Breast epithelium (tissue), 3 donors: ENCODE data around the gene TRPV4.

Source experiments
- POLR2A ChIP-seq: fragments of 450-650 bp; IDR thresholded peaks from one replicate; pipeline ENCODE4 v1.6.1; 2016; ENCODE audit warnings: antibody characterized with exemption, mild to moderate bottlenecking, moderate library complexity
- TF ChIP-seq, protein P1 (sequence below), 3 donors: fragments of 450-650 bp; IDR thresholded peaks; one replicate each; pipeline ENCODE4 v1.5.1; 2016 to 2017; ENCODE audit warnings: antibody characterized with exemption in 3 of 3, mild to moderate bottlenecking in 3 of 3, moderate library complexity in 3 of 3

DNA sequence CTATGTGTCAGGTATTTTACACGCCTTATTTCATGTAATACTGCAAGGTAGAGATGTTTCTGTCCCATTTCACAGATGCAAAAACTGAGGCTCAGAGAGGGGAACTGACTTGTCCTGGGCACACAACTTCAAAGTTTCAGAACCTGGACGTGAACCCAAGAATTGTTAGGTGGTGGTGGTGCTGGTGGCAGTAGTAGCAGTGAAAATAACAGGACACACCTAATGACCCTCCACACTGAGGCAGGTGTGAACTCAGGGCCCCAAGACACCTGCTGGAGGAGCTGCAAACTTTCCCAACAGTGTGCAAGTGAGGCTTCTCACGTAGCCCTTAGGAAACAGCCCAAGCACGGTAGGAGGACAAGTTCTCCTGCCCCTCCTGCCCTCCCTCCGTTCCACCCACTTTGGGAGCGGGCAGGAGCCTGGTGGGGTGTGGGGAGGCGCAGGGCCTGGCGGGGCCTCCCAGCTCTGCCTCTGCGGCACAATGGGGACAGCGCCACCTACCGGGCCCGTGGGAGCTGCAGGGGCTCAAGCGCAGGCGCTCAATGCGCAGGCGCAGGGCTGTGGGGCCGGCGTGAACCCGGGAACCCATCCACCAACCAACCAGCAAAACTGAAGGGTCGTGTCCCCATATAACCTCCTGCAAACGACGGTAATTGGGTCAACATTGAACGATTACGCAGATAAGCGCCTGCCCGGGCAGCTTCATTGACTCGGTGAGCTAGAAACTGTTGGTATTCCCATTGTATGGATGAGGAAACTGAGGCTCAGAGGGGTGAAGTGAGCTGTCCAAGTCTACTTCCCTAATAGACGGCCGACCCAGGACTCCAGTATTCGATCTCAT lies 12.0 kb upstream of the TRPV4 start:
- TF ChIP-seq, protein P1, sequence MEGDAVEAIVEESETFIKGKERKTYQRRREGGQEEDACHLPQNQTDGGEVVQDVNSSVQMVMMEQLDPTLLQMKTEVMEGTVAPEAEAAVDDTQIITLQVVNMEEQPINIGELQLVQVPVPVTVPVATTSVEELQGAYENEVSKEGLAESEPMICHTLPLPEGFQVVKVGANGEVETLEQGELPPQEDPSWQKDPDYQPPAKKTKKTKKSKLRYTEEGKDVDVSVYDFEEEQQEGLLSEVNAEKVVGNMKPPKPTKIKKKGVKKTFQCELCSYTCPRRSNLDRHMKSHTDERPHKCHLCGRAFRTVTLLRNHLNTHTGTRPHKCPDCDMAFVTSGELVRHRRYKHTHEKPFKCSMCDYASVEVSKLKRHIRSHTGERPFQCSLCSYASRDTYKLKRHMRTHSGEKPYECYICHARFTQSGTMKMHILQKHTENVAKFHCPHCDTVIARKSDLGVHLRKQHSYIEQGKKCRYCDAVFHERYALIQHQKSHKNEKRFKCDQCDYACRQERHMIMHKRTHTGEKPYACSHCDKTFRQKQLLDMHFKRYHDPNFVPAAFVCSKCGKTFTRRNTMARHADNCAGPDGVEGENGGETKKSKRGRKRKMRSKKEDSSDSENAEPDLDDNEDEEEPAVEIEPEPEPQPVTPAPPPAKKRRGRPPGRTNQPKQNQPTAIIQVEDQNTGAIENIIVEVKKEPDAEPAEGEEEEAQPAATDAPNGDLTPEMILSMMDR (IDR thresholded peaks at IDR 0.05): peak; percentile 83 to 98 (median 98)
- TF ChIP-seq POLR2A: no peak
